Esophagus (tissue), 2 donors: ENCODE data around the gene FNIP1. TPM values are rescaled to one million over a fixed set of nuclear protein-coding genes. Genes with fewer than 3 reads are reported as not detected.
"Not testable (repeated sequence)": the region's sequence is repeated elsewhere in the genome, so short reads cannot be mapped to it uniquely, and the experiment has no call there.

Source experiments
- H3K27ac ChIP-seq, 2 donors: one replicate each; pipeline ENCODE4 v1.5.1; 2013; ENCODE audit warnings: low read depth in 2 of 2, mild to moderate bottlenecking in 2 of 2, inconsistent platforms in 1 of 2, low read length in 1 of 2, moderate library complexity in 1 of 2
- H3K27me3 ChIP-seq, 2 donors: one replicate each; pipeline ENCODE4 v1.6.1; 2013; ENCODE audit warnings: low read length in 2 of 2, control low read depth in 1 of 2, mild to moderate bottlenecking in 1 of 2; ENCODE audit not compliant: insufficient read depth in 2 of 2, control insufficient read depth in 1 of 2
- H3K36me3 ChIP-seq, 2 donors: one replicate each; pipeline ENCODE4 v1.6.1; 2013; ENCODE audit warnings: low read length in 1 of 2; ENCODE audit not compliant: control insufficient read depth in 2 of 2, insufficient read depth in 2 of 2
- H3K4me1 ChIP-seq, 2 donors: one replicate each; pipeline ENCODE4 v1.6.1; 2013; ENCODE audit warnings: low read length in 1 of 2; ENCODE audit not compliant: control insufficient read depth in 2 of 2, insufficient read depth in 2 of 2
- H3K4me3 ChIP-seq, 2 donors: one replicate each; pipeline ENCODE4 v1.5.1; 2013; ENCODE audit warnings: low read length in 2 of 2, mild to moderate bottlenecking in 2 of 2, low read depth in 1 of 2, moderate library complexity in 1 of 2
- H3K9me3 ChIP-seq, 2 donors: one replicate each; pipeline ENCODE4 v1.6.1; 2013; ENCODE audit warnings: mild to moderate bottlenecking in 2 of 2, low read depth in 1 of 2, low read length in 1 of 2, moderate library complexity in 1 of 2; ENCODE audit not compliant: control insufficient read depth in 2 of 2, insufficient read depth in 1 of 2
- WGBS, 2 donors: extraction: QIAGEN DNeasy Blood & Tissue Kit; methylation state at CpG; one replicate each; pipeline ENCODE4 v1.1.7; 2013; 5-methylcytosine and 5-hydroxymethylcytosine counted together
- polyA plus RNA-seq, 2 donors: library from polyadenylated mRNA; stranded (reverse); fragments of 200-250 nt; gene quantifications; one replicate each; pipeline ENCODE4 v1.2.3, GENCODE V29; 2013
- donor health status: healthy with polysubstance abuse.
- donor health status: Bipolar disorder and iron deficiency.

FNIP1 gene
- polyA plus RNA-seq, 2 donors: 2.4 to 2.5 TPM

- no peak overlapping the region for H3K4me3 ChIP-seq
- no peaks in the 10 kb centered on the region for H3K36me3 ChIP-seq
- H3K27me3 ChIP-seq: no peaks in the 10 kb centered on the region
- WGBS, 2 donors: 43 to 47% methylated on average over 4 of the region's 4 CpGs
- H3K4me1 ChIP-seq: no peaks in the 10 kb centered on the region
- no peak overlapping the region for H3K27ac ChIP-seq
- no peaks in the 10 kb centered on the region for H3K9me3 ChIP-seq
These were observed 166.4 kb downstream of the FNIP1 start for GRCh38 chr5:131630208-131630962.

GRCh38 chr5:131628990-131629389 lies 167.8 kb downstream of the FNIP1 start:
- WGBS, 2 donors: 76 to 87% methylated on average over 1 of the region's 1 CpG
- H3K36me3 ChIP-seq: no peaks in the 10 kb centered on the region
- H3K4me3 ChIP-seq: no peak overlapping the region
- no peaks in the 10 kb centered on the region for H3K27me3 ChIP-seq
- H3K9me3 ChIP-seq: no peaks in the 10 kb centered on the region
- H3K27ac ChIP-seq: no peak overlapping the region
- no peaks in the 10 kb centered on the region for H3K4me1 ChIP-seq

GRCh38 chr5:131627207-131627865 lies 169.5 kb downstream of the FNIP1 start:
- H3K36me3 ChIP-seq: no peaks in the 10 kb centered on the region
- no peaks in the 10 kb centered on the region for H3K27me3 ChIP-seq
- no peak overlapping the region for H3K4me3 ChIP-seq
- no peaks in the 10 kb centered on the region for H3K4me1 ChIP-seq
- no peak overlapping the region for H3K27ac ChIP-seq
- no peaks in the 10 kb centered on the region for H3K9me3 ChIP-seq
- 86 to 87% methylated on average over 4 of the region's 4 CpGs for WGBS, 2 donors

- Histone ChIP-seq H3K36me3 (no peaks in the 10 kb centered on the region), H3K27ac (no peak overlapping the region), H3K4me3 (no peak overlapping the region), H3K9me3 (no peaks in the 10 kb centered on the region), H3K27me3 (no peaks in the 10 kb centered on the region), H3K4me1 (no peaks in the 10 kb centered on the region)
- 81 to 84% methylated on average over 2 of the region's 2 CpGs for WGBS, 2 donors
These were observed 174.2 kb downstream of the FNIP1 start for GRCh38 chr5:131622633-131623032.

- H3K4me3 ChIP-seq, H3K27ac ChIP-seq, H3K9me3 ChIP-seq, H3K36me3 ChIP-seq, H3K4me1 ChIP-seq, H3K27me3 ChIP-seq: not testable (repeated sequence)
- WGBS, 2 donors: 99 to 100% methylated on average over 2 of the region's 2 CpGs
These were observed 175.7 kb downstream of the FNIP1 start for GRCh38 chr5:131621164-131621563.

GRCh38 chr5:131619102-131619501 lies 177.7 kb downstream of the FNIP1 start:
- 80 to 81% methylated on average over 8 of the region's 8 CpGs for WGBS, 2 donors
- Histone ChIP-seq H3K4me3 (no peak overlapping the region), H3K36me3 (no peaks in the 10 kb centered on the region), H3K27me3 (no peaks in the 10 kb centered on the region), H3K4me1 (no peaks in the 10 kb centered on the region), H3K27ac (no peak overlapping the region), H3K9me3 (no peaks in the 10 kb centered on the region)

- WGBS, 2 donors: 79 to 82% methylated on average over 11 of the region's 11 CpGs
- Histone ChIP-seq H3K9me3 (no peaks in the 10 kb centered on the region), H3K4me3 (no peak overlapping the region), H3K36me3 (no peaks in the 10 kb centered on the region), H3K4me1 (no peaks in the 10 kb centered on the region), H3K27ac (no peak overlapping the region), H3K27me3 (no peaks in the 10 kb centered on the region)
These were observed 179.5 kb downstream of the FNIP1 start for GRCh38 chr5:131617140-131617822.

- no peaks in the 10 kb centered on the region for H3K36me3 ChIP-seq
- H3K9me3 ChIP-seq: no peaks in the 10 kb centered on the region
- H3K4me3 ChIP-seq: no peak overlapping the region
- 83 to 85% methylated on average over 2 of the region's 2 CpGs for WGBS, 2 donors
- no peaks in the 10 kb centered on the region for H3K27me3 ChIP-seq
- no peaks in the 10 kb centered on the region for H3K4me1 ChIP-seq
- H3K27ac ChIP-seq: no peak overlapping the region
These were observed 180.9 kb downstream of the FNIP1 start for GRCh38 chr5:131615957-131616356.

- Histone ChIP-seq H3K4me1 (no peaks in the 10 kb centered on the region), H3K4me3 (no peak overlapping the region), H3K36me3 (no peaks in the 10 kb centered on the region), H3K27ac (no peak overlapping the region), H3K27me3 (no peaks in the 10 kb centered on the region), H3K9me3 (no peaks in the 10 kb centered on the region)
These were observed 183.4 kb downstream of the FNIP1 start for GRCh38 chr5:131613423-131613822.
